Epidermal melanocyte (primary cell): ENCODE results near the gene EFCAB11.

Experiments
- DNase-seq: peaks from one replicate; pipeline ENCODE4 v3.0.0; 2011; ENCODE audit warnings: low spot score; ENCODE audit not compliant: insufficient read length

Gene EFCAB11

DNA sequence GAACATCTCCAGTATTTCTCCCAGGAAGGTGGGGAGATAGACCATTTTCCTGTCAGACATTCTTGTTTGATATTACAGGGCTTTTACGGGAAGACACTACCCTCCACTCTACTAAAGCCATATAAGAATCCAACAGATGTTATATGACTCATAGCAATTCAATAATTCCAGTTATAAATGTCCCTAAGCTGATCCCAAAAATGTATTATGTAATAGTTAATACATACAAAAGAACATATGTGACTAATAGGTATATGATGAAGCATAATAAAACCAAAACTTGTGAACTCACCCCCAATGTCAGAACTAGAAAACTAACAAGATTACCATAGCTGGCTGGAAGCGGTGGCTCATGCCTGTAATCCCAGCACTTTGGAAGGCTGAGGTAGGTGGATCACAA lies 84.2 kb downstream of the EFCAB11 start:
- DNase-seq = no peak

GRCh38 chr14:89869606-89870005 lies 84.9 kb downstream of the EFCAB11 start:
- DNase-seq = no peak

DNA sequence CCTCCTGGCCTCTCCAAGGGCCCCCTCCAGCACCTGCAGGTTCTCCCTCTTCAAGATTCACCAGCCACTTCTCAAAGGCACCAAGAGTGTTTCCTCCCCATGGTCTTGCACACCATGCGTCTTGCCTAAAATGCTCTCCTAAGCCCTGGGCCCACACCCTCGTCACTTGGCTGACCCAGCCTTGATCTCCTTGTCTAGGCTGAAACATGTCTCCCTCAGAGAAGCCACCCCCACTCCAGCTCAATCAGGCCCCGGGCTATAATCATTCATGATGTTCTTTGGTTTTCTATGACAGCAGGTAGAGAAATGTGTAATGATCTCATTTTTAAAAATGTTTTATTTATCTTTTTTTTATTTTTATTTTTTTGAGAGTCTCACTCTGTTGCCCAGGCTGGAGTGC lies 88.1 kb downstream of the EFCAB11 start:
- no peak for DNase-seq

DNA sequence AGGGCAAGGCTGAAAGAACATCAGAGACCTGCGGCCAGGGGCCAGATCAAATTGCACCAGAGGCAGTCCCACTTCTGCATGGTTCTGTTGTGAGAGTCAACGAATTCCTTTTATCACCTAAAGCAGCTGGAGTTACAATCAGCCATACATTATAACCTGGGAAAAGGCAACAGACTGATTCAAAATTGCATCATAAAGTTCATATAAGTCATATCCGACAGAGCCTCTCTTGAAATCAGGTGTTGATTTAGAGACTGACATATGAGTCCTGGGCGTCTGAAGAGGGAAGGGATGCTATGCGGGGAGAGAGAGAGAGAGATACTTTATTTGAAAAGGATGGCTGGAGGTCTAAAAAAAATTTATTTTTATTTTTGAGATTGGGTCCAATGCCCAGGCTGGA lies 89.4 kb downstream of the EFCAB11 start:
- DNase-seq = no peak

DNA sequence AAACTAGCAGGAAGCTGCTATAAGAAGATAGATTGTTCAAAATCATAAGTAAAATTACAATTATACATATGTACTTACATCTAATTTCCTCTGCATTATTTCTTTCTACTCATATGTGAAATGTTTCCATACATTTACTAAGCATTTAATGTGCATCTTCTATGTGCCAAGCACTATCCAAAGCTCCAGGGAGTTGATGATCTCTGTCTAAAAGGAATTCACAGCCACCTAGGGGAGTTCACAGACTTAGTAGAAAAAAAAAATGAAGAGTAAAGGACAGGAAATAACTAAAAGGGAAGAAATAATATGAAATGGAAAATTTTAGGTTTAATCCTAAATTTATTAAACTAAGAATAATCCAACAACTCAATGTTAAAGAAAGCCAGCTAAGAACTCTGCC lies 91.7 kb downstream of the EFCAB11 start:
- no peak for DNase-seq

DNA sequence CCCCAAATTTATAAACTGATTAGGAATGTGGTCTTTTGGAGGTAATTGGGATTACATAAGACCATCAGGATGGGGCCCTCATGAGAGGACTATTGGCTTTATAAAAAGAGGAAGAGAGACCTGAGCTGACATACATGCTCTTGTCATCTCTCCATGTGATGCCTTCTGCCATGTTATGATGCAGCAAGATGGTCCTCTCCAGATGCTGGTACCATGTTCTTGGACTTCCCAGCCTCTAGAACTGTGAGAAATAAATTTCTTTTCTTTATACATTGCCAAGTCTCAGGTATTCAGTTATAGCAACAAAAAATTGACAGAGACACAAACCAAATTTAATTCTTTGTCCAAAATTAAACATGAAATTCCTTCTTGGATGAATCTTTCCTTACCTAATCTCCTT lies 92.9 kb downstream of the EFCAB11 start:
- DNase-seq = no peak

GRCh38 chr14:89858089-89858488 lies 96.4 kb downstream of the EFCAB11 start:
- no peak for DNase-seq

- DNase-seq = no peak
Measured at GRCh38 chr14:89856871-89857345, 97.6 kb downstream of the EFCAB11 start.

DNA sequence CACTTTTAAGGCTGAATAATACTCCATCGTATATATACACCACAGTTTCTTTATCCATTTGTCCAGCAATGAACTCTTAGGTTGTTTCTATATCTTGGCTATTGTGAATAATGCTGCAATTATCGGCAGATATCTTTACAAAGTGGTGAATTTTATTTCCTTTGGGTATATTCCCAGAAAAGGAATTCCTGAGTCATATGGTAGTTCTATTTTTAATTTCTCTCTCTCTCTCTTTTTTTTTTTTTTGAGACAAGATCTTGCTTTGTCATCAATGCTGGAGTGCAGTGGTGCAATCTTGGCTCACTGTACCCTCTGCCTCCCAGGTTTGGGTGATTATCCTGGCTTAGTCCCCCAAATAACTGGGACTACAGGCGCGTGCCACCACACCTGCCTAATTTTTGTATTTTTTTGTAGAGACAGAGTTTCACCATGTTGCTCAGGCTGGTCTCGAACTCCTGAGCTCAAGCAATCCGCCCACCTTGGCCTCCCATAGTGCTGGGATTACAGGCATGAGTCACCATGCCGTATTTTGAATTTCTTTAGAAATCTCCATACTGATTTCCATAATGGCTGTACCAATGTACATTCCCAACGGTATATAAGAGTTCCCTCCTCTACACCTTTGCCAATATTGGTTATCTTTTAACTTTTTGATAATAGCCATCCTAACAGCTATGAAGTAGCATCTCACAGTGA lies 98.4 kb downstream of the EFCAB11 start:
- DNase-seq = no peak

GRCh38 chr14:89853936-89854693 lies 100.4 kb downstream of the EFCAB11 start:
- no peak for DNase-seq

DNA sequence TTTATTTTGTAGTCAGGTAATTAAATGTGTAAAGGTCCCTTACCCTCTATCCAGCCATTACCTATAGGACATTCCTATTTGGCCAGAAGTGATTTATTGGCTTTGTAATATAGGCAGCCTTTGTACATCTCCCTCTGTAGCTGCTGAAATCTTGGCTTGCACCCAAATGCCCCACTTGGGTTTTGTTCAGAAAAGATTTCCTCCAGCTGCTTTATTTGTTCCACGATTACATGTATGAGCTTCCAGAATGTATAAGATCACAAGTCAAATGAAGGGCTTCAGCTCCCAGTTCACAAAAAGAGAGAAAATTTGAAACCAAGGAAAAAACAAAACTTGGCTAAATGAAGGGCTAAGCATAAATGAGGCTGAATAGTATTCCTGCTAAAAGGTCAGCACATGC lies 103.4 kb downstream of the EFCAB11 start:
- no peak for DNase-seq

GRCh38 chr14:89849931-89850330 lies 104.6 kb downstream of the EFCAB11 start:
- no peak for DNase-seq

DNA sequence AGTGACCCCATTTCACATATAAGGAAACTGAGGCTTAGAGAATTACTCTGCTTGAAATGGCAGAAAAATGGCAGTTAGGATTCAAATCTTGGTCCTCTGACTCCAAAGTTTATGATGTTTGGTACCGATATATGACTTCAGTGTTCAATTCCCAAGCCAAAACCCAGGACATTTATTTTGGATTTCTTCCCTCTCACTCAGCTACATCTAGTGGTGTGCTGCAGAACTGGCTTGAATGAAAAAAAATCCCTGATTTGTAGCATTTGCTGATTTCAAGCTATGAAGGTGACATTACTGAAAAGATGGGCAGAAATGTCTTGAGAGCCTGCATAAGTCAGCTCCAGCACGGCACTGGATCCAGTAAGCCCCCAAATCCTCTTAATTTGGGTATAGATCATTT lies 106.4 kb downstream of the EFCAB11 start:
- no peak for DNase-seq

DNA sequence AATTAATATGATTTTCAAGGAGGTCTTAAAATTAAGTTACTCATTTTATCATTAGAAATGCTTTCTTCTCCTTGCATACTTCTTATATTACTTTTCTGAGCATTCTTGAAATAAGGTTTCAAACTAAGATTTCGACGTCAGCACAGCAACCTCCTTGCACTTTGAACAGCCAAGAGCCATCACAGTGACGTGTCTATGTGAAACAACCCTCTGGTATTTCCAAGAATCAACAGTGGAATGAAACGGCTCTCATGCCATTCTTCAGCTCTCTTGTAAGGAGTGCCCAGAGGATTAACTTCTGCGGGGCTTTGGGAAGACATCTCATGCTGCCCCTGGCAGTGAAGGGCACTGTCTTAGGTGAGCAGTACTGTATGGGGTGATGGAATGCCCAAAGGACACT lies 109.2 kb downstream of the EFCAB11 start:
- no peak for DNase-seq

- DNase-seq = no peak
Measured at GRCh38 chr14:89844508-89844907, 110.0 kb downstream of the EFCAB11 start.

GRCh38 chr14:89842837-89843236 lies 111.7 kb downstream of the EFCAB11 start:
- DNase-seq = no peak

DNA sequence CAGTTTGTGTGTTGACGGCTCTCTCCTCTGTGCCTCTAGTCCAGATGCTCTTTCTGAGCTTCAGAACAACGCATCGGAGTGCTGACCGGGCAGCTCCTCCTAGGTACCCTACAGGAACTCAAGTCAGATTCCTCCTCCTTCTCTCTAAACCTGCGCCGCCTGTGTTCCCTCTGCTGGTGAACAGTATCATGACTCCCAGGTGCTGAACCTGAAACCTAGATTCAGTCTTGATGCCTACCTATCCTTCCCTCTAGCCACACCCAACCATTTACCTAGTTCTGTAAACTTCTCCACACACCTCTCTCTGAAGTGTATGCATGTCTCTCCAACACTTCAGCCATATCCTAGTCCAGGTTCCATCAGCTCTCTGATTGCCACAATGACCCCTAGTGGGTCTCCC lies 112.7 kb downstream of the EFCAB11 start:
- DNase-seq = no peak

GRCh38 chr14:89836830-89837469 lies 117.6 kb downstream of the EFCAB11 start:
- DNase-seq = no peak

DNA sequence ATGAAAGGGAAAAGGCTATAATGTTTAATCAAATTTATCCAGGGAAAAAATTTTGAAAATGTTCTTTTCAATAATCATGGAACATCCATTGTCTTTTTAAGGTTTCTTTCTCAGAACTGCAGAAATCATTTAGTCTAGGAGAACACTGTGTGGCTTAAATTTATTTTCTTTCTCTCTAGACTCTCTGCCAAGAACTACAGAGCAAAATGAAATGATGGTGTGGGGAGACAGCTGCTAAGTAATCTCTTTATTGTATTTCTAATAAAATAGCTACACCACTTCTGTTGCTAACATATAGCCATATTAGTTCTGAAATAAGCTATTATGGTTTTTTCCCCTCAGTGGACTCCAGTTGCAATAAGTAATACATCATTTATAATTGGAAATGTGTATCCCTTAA lies 120.9 kb downstream of the EFCAB11 start:
- DNase-seq = no peak

GRCh38 chr14:89833120-89833532 lies 121.4 kb downstream of the EFCAB11 start:
- no peak for DNase-seq

DNA sequence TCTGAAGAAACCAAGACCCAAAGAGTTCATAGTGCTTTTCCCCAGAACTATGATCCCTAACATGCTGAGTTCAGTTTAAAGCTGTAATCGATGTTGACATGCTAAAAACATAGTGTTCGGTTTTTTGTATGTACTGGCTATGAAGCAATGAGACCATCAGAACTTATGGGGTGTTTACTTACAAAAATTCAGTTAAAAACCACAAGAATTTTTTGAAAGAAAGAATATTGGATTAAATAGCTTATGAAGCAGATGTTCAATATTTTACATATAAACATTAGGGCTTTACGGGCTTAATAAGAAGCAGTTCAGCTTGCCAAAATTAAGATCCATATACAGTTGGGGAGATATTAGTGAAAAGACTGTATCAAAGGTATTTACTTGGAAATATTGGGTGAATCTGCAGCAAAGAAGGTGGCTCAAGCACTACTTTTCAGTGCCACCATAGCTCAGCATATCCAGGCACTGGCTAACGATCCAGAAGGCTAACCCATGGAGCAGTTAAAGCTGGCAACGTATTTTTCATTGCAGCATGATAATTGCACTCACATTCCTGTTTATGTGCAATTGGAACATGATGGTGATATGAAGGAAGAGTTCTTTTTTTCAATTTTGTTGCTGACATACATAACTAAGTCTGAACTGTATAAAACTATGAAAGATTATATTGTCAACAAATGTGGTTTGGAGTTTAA lies 125.9 kb downstream of the EFCAB11 start:
- DNase-seq = no peak

DNA sequence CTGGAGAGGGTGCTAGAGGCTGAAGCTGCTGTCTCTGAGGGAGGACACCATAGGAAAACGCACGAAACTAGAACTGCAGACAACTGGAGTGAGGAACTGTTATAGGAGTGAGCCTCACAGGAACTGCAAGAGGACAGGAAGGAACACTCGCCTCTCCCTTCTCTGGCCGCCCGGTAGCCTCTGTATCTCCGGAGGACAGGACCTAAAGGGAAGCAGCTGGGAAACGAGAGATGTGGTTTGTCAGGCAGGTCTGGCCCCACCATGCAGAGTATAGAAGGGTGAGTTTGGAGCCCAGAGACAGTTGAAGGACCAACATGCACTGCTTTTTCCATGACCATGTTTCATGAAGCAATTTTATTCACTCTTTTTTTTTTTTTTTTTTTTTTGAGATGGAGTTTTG lies 127.3 kb downstream of the EFCAB11 start:
- DNase-seq = no peak
